Heart left ventricle (tissue), 16 donors: ENCODE results near the gene OR56A3. TPM values are rescaled to one million over a fixed set of nuclear protein-coding genes. Genes with fewer than 3 reads are reported as not detected.

Experiments
- ATAC-seq, 4 donors: fragments of 200-7000 bp; cut with Tn5 transposase; one replicate each; pipeline ENCODE4 v1.9.1; 2020 to 2022; ENCODE audit warnings: moderate library complexity in 4 of 4, mild to moderate bottlenecking in 3 of 4, moderate number of reproducible peaks in 1 of 4
- DNase-seq, 5 donors: peaks; one replicate each; pipeline ENCODE4 v3.0.0-alpha.2; 2020
- H3K27ac ChIP-seq, 12 donors: fragments of 200-600 bp; sonication (generic) in 4 of 12; one replicate each; pipeline versions ENCODE4 v1.5.0 to v1.8.0; 2016 to 2022; ENCODE audit warnings: mild to moderate bottlenecking in 2 of 12
- H3K27me3 ChIP-seq, 9 donors: fragments of 200-600 bp; sonication (generic) in 2 of 9; one replicate each; pipeline versions ENCODE4 v1.5.1 to v1.8.0; 2016 to 2022; ENCODE audit warnings: mild to moderate bottlenecking in 3 of 9
- H3K36me3 ChIP-seq, 9 donors: fragments of 200-600 bp; sonication (generic) in 2 of 9; one replicate each; pipeline versions ENCODE4 v1.5.0 to v1.8.0; 2018 to 2022; ENCODE audit warnings: mild to moderate bottlenecking in 2 of 9
- H3K4me1 ChIP-seq, 12 donors: fragments of 200-600 bp; sonication (generic) in 4 of 12; one replicate each; pipeline versions ENCODE4 v1.5.0 to v1.8.0; 2016 to 2022; ENCODE audit warnings: mild to moderate bottlenecking in 3 of 12
- H3K4me3 ChIP-seq, 12 donors: fragments of 200-600 bp; sonication (generic) in 4 of 12; one replicate each; pipeline versions ENCODE4 v1.5.0 to v1.8.0; 2017 to 2022; ENCODE audit warnings: mild to moderate bottlenecking in 9 of 12, moderate library complexity in 4 of 12
- H3K9me3 ChIP-seq, 12 donors: fragments of 200-600 bp; sonication (generic) in 4 of 12; one replicate each; pipeline versions ENCODE4 v1.5.0 to v1.8.0; 2016 to 2022; ENCODE audit warnings: mild to moderate bottlenecking in 1 of 12
- CTCF ChIP-seq, 12 donors: fragments of 200-600 bp; sonication (generic) in 4 of 12; IDR thresholded peaks; one replicate each; pipeline versions ENCODE4 v1.5.0 to v1.8.0; 2018 to 2022; ENCODE audit warnings: antibody characterized with exemption in 12 of 12, mild to moderate bottlenecking in 5 of 12
- POLR2A ChIP-seq, 2 donors: fragments of 450-650 bp; IDR thresholded peaks; one replicate each; pipeline ENCODE4 v1.6.1; 2017; ENCODE audit warnings: antibody characterized with exemption in 2 of 2, mild to moderate bottlenecking in 2 of 2, moderate library complexity in 2 of 2
- WGBS, 4 donors: extraction: QIAGEN DNeasy Blood & Tissue Kit in 2 of 4; methylation state at CpG; one replicate each; pipeline versions ENCODE4 v1.1.5 to v1.1.7; 2013 to 2018; 5-methylcytosine and 5-hydroxymethylcytosine counted together
- intact Hi-C, 10 donors: fragments of 100-400 bp; cut with DNase I; formaldehyde crosslinking; loops; one replicate each; pipeline versions ENCODE4 v1.11.1 to v1.14.2; 2022
- polyA plus RNA-seq, 2 donors: library from polyadenylated mRNA; stranded (reverse); fragments of 200-250 nt; gene quantifications; one replicate each; pipeline ENCODE4 v1.2.3, GENCODE V29; 2013
- total RNA-seq, 9 donors: library from RNA; depleted of rRNA in 2 of 9; stranded (reverse); fragments of >200 nt in 2 of 9; fragmentation: NEBNext Ultra II Directional in 3 of 9; extraction: Animal tissue kit (Norgen Biotek cat#: 25700) in 3 of 9; gene quantifications; one replicate each; pipeline versions ENCODE4 v1.1.0 to v1.2.4, GENCODE V29; 2016 to 2023
- donor health status: ischemic (EF 13 %, LVEDD 7.1; RV severe dilation, severe dysfunction).
- donor health status: healthy with polysubstance abuse.
- donor health status: DM: no; HTN: yes; CAD: no.
- donor health status: DM: no; HTN: no; CAD: no.
- donor health status: ischemic (EF 25% LVEDD 6.9; RV normal size, moderate dysfunction).
- donor health status: ischemic (EF 25% LVEDD 5.7; RV mildly dilated, moderate dysfunction).
- donor health status: healthy.
- donor health status: DM: yes; HTN: yes; CAD: no.
- donor health status: ischemic (EF 35%, LVEDD 5.7; RV mildly dilated, moderate dysfunction).
- donor health status: nonischemic (EF 11% LVEDD 7.7; RV severe dilation, severe dysfunction).
- donor health status: DM: yes; HTN: yes; CAD: no.
- donor health status: PGD.
- donor health status: ischemic (EF 29% LVEDD 5.4; RV normal size, mild dysfunction).
- donor health status: nonischemic (EF 23%, LVEDD 6.1; RV moderate dilation, normal function).

OR56A3 gene
- total and polyA plus RNA-seq, 11 donors = not detected

GRCh38 chr11:5989203-5989602 is 47.2 kb downstream of the OR56A3 start:
- TF ChIP-seq CTCF (IDR thresholded peaks at IDR 0.05) (no peak), POLR2A (IDR thresholded peaks at IDR 0.05) (no peak)
- H3K4me1 ChIP-seq = no peaks in the 10 kb centered on the region
- H3K27me3 ChIP-seq = no peaks in the 10 kb centered on the region
- intact Hi-C loops = no loop called here
- DNase-seq (no peak), ATAC-seq (no peak)
- no peaks in the 10 kb centered on the region for H3K36me3 ChIP-seq
- H3K4me3 ChIP-seq = no peak overlapping the region
- no peak overlapping the region for H3K27ac ChIP-seq
- H3K9me3 ChIP-seq = no peaks in the 10 kb centered on the region
- 85 to 91% (median 89%) methylated on average over 4 of the region's 4 CpGs for WGBS, 4 donors

- 62 to 74% (median 68%) methylated on average over 3 of the region's 3 CpGs for WGBS, 4 donors
These were observed 50.1 kb downstream of the OR56A3 start for GRCh38 chr11:5992150-5992549.

GRCh38 chr11:5992604-5993251 is 50.7 kb downstream of the OR56A3 start:
- DNase-seq = no peak
- no peaks in the 10 kb centered on the region for H3K9me3 ChIP-seq
- 55 to 60% (median 58%) methylated on average over 3 of the region's 3 CpGs for WGBS, 4 donors
- intact Hi-C loops = no loop called here
- no peak overlapping the region for H3K27ac ChIP-seq
- no peak overlapping the region for H3K4me3 ChIP-seq
- no peak for TF ChIP-seq POLR2A (IDR thresholded peaks at IDR 0.05)
- TF ChIP-seq CTCF (IDR thresholded peaks at IDR 0.05) = peak in 11 of 12 donors; percentile 18 to 56 (median 44)
- no peaks in the 10 kb centered on the region for H3K27me3 ChIP-seq
- no peak for ATAC-seq
- H3K36me3 ChIP-seq = no peaks in the 10 kb centered on the region
- no peaks in the 10 kb centered on the region for H3K4me1 ChIP-seq

More at GRCh38 chr11:5992150-5992549, 50.1 kb downstream of the OR56A3 start:
- Histone ChIP-seq H3K27ac (no peak overlapping the region), H3K4me3 (no peak overlapping the region), H3K36me3 (no peaks in the 10 kb centered on the region), H3K9me3 (no peaks in the 10 kb centered on the region), H3K4me1 (no peaks in the 10 kb centered on the region), H3K27me3 (no peaks in the 10 kb centered on the region)
- no peak for TF ChIP-seq CTCF (IDR thresholded peaks at IDR 0.05)
- no peak for TF ChIP-seq POLR2A (IDR thresholded peaks at IDR 0.05)
- intact Hi-C loops = no loop called here
- DNase-seq (no peak), ATAC-seq (peak in 1 of 4 donors; percentile 18)

- DNase-seq (no peak), ATAC-seq (no peak)
- Histone ChIP-seq H3K27ac (no peak overlapping the region), H3K27me3 (no peaks in the 10 kb centered on the region), H3K4me1 (no peaks in the 10 kb centered on the region), H3K9me3 (no peaks in the 10 kb centered on the region), H3K36me3 (no peaks in the 10 kb centered on the region), H3K4me3 (no peak overlapping the region)
- 90 to 95% (median 92%) methylated on average over 14 of the region's 14 CpGs for WGBS, 4 donors
- intact Hi-C loops = no loop called here
- no peak for TF ChIP-seq CTCF (IDR thresholded peaks at IDR 0.05)
- no peak for TF ChIP-seq POLR2A (IDR thresholded peaks at IDR 0.05)
These were observed 52.7 kb downstream of the OR56A3 start for GRCh38 chr11:5994791-5995190.

Other genes starting within 250 kb of the OR56A3 start
- gene OR56B1, start 205.8 kb upstream of the OR56A3 start, total RNA-seq = under 1 TPM in 1 of 9 donors, not detected in 8; 0.13 TPM
- gene OR56B1, start 205.8 kb upstream of the OR56A3 start, polyA plus RNA-seq = not detected
- under 1 TPM in 1 of 9 donors, not detected in 8; 0.38 TPM for gene OR52N4, start 188.0 kb upstream of the OR56A3 start, total RNA-seq
- not detected for gene OR52N4, start 188.0 kb upstream of the OR56A3 start, polyA plus RNA-seq
- gene OR52N5, start 158.9 kb upstream of the OR56A3 start, total RNA-seq = not detected
- gene OR52N5, start 158.9 kb upstream of the OR56A3 start, polyA plus RNA-seq = not detected
- under 1 TPM in 1 of 9 donors, not detected in 8; 0.21 TPM for gene OR52N1, start 151.0 kb upstream of the OR56A3 start, total RNA-seq
- not detected for gene OR52N1, start 151.0 kb upstream of the OR56A3 start, polyA plus RNA-seq
- gene OR52N2, start 133.3 kb upstream of the OR56A3 start, total RNA-seq = not detected
- not detected for gene OR52N2, start 133.3 kb upstream of the OR56A3 start, polyA plus RNA-seq
- gene OR52E6, start 100.4 kb upstream of the OR56A3 start, total RNA-seq = not detected
- not detected for gene OR52E6, start 100.4 kb upstream of the OR56A3 start, polyA plus RNA-seq
- not detected for gene OR52E8, start 84.6 kb upstream of the OR56A3 start, total RNA-seq
- gene OR52E8, start 84.6 kb upstream of the OR56A3 start, polyA plus RNA-seq = not detected
- gene OR52E4, start 61.6 kb upstream of the OR56A3 start, total RNA-seq = not detected
- not detected for gene OR52E4, start 61.6 kb upstream of the OR56A3 start, polyA plus RNA-seq
- not detected for gene OR52E5, start 49.0 kb upstream of the OR56A3 start, total RNA-seq
- gene OR52E5, start 49.0 kb upstream of the OR56A3 start, polyA plus RNA-seq = not detected
- gene OR56A5, start 26.2 kb downstream of the OR56A3 start, total RNA-seq = not detected
- not detected for gene OR56A5, start 26.2 kb downstream of the OR56A3 start, polyA plus RNA-seq
- not detected for gene OR52L1, start 44.7 kb downstream of the OR56A3 start, total RNA-seq
- not detected for gene OR52L1, start 44.7 kb downstream of the OR56A3 start, polyA plus RNA-seq
- under 1 TPM in 1 of 9 donors, not detected in 8; 0.40 TPM for gene OR56A4, start 64.7 kb downstream of the OR56A3 start, total RNA-seq
- not detected for gene OR56A4, start 64.7 kb downstream of the OR56A3 start, polyA plus RNA-seq
- gene OR56A1, start 88.5 kb downstream of the OR56A3 start, total RNA-seq = under 1 TPM in 2 of 9 donors, not detected in 7; 0.03 to 0.06 TPM
- not detected for gene OR56A1, start 88.5 kb downstream of the OR56A3 start, polyA plus RNA-seq
- not detected for gene OR56B4, start 165.4 kb downstream of the OR56A3 start, total RNA-seq
- not detected for gene OR56B4, start 165.4 kb downstream of the OR56A3 start, polyA plus RNA-seq
- gene OR52B2, start 228.1 kb downstream of the OR56A3 start, total RNA-seq = not detected
- gene OR52B2, start 228.1 kb downstream of the OR56A3 start, polyA plus RNA-seq = not detected